Heart left ventricle (tissue), 16 donors: Measurements from ENCODE around the gene TLE4. TPM values are rescaled to one million over a fixed set of nuclear protein-coding genes. Genes with fewer than 3 reads are reported as not detected.

Source experiments
- ATAC-seq, 4 donors: fragments of 200-7000 bp; cut with Tn5 transposase; one replicate each; pipeline ENCODE4 v1.9.1; 2020 to 2022; ENCODE audit warnings: moderate library complexity in 4 of 4, mild to moderate bottlenecking in 3 of 4, moderate number of reproducible peaks in 1 of 4
- DNase-seq, 5 donors: peaks; one replicate each; pipeline ENCODE4 v3.0.0-alpha.2; 2020
- H3K27ac ChIP-seq, 12 donors: fragments of 200-600 bp; sonication (generic) in 4 of 12; one replicate each; pipeline versions ENCODE4 v1.5.0 to v1.8.0; 2016 to 2022; ENCODE audit warnings: mild to moderate bottlenecking in 2 of 12
- H3K27me3 ChIP-seq, 9 donors: fragments of 200-600 bp; sonication (generic) in 2 of 9; one replicate each; pipeline versions ENCODE4 v1.5.1 to v1.8.0; 2016 to 2022; ENCODE audit warnings: mild to moderate bottlenecking in 3 of 9
- H3K36me3 ChIP-seq, 9 donors: fragments of 200-600 bp; sonication (generic) in 2 of 9; one replicate each; pipeline versions ENCODE4 v1.5.0 to v1.8.0; 2018 to 2022; ENCODE audit warnings: mild to moderate bottlenecking in 2 of 9
- H3K4me1 ChIP-seq, 12 donors: fragments of 200-600 bp; sonication (generic) in 4 of 12; one replicate each; pipeline versions ENCODE4 v1.5.0 to v1.8.0; 2016 to 2022; ENCODE audit warnings: mild to moderate bottlenecking in 3 of 12
- H3K4me3 ChIP-seq, 12 donors: fragments of 200-600 bp; sonication (generic) in 4 of 12; one replicate each; pipeline versions ENCODE4 v1.5.0 to v1.8.0; 2017 to 2022; ENCODE audit warnings: mild to moderate bottlenecking in 9 of 12, moderate library complexity in 4 of 12
- H3K9me3 ChIP-seq, 12 donors: fragments of 200-600 bp; sonication (generic) in 4 of 12; one replicate each; pipeline versions ENCODE4 v1.5.0 to v1.8.0; 2016 to 2022; ENCODE audit warnings: mild to moderate bottlenecking in 1 of 12
- POLR2A ChIP-seq, 2 donors: fragments of 450-650 bp; IDR thresholded peaks; one replicate each; pipeline ENCODE4 v1.6.1; 2017; ENCODE audit warnings: antibody characterized with exemption in 2 of 2, mild to moderate bottlenecking in 2 of 2, moderate library complexity in 2 of 2
- WGBS, 4 donors: extraction: QIAGEN DNeasy Blood & Tissue Kit in 2 of 4; methylation state at CpG; one replicate each; pipeline versions ENCODE4 v1.1.5 to v1.1.7; 2013 to 2018; 5-methylcytosine and 5-hydroxymethylcytosine counted together
- intact Hi-C, 10 donors: fragments of 100-400 bp; cut with DNase I; formaldehyde crosslinking; loops; one replicate each; pipeline versions ENCODE4 v1.11.1 to v1.14.2; 2022
- polyA plus RNA-seq, 2 donors: library from polyadenylated mRNA; stranded (reverse); fragments of 200-250 nt; gene quantifications; one replicate each; pipeline ENCODE4 v1.2.3, GENCODE V29; 2013
- total RNA-seq, 9 donors: library from RNA; depleted of rRNA in 2 of 9; stranded (reverse); fragments of >200 nt in 2 of 9; fragmentation: NEBNext Ultra II Directional in 3 of 9; extraction: Animal tissue kit (Norgen Biotek cat#: 25700) in 3 of 9; gene quantifications; one replicate each; pipeline versions ENCODE4 v1.1.0 to v1.2.4, GENCODE V29; 2016 to 2023
- TF ChIP-seq, protein P1 (sequence below), 12 donors: fragments of 200-600 bp; sonication (generic) in 4 of 12; IDR thresholded peaks; one replicate each; pipeline versions ENCODE4 v1.5.0 to v1.8.0; 2018 to 2022; ENCODE audit warnings: antibody characterized with exemption in 12 of 12, mild to moderate bottlenecking in 5 of 12
- donor health status: ischemic (EF 13 %, LVEDD 7.1; RV severe dilation, severe dysfunction).
- donor health status: healthy with polysubstance abuse.
- donor health status: DM: no; HTN: yes; CAD: no.
- donor health status: DM: no; HTN: no; CAD: no.
- donor health status: ischemic (EF 25% LVEDD 6.9; RV normal size, moderate dysfunction).
- donor health status: ischemic (EF 25% LVEDD 5.7; RV mildly dilated, moderate dysfunction).
- donor health status: healthy.
- donor health status: DM: yes; HTN: yes; CAD: no.
- donor health status: ischemic (EF 35%, LVEDD 5.7; RV mildly dilated, moderate dysfunction).
- donor health status: nonischemic (EF 11% LVEDD 7.7; RV severe dilation, severe dysfunction).
- donor health status: DM: yes; HTN: yes; CAD: no.
- donor health status: PGD.
- donor health status: ischemic (EF 29% LVEDD 5.4; RV normal size, mild dysfunction).
- donor health status: nonischemic (EF 23%, LVEDD 6.1; RV moderate dilation, normal function).

Gene TLE4
- total and polyA plus RNA-seq, 11 donors: 3.7 to 23.9 (median 13.8) TPM

DNA sequence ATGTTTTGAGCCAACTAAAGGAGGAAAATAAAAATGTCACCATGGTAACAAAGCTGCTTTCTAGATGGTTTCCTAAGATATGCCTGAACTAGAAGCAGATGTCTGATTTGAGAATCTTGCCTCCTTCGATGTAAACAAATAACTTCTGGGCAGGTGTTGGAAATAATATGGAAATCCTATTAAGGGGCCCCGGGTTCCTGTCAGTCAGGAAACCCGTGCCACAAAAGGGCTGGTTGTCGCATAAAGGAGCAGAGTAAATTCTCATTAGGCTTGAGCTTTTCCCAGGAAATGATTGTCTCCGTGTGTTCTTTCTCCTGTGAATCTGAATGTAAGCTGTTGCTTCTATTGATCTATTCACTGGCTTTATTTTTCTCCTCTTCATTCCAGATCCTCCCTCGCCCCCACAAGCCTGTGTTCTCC lies 90.8 kb downstream of the TLE4 start:
- Histone ChIP-seq H3K4me3 (peak overlapping the region in 1 of 12 donors; percentile 20), H3K27me3 (no peaks in the 10 kb centered on the region), H3K27ac (peak overlapping the region in 4 of 12 donors; percentile 5 to 49 (median 25)), H3K36me3 (no peaks in the 10 kb centered on the region), H3K9me3 (no peaks in the 10 kb centered on the region), H3K4me1 (peaks cover 0 to 46% (median 17%) of the 10 kb centered on the region in 12 donors)
- TF ChIP-seq, protein P1, sequence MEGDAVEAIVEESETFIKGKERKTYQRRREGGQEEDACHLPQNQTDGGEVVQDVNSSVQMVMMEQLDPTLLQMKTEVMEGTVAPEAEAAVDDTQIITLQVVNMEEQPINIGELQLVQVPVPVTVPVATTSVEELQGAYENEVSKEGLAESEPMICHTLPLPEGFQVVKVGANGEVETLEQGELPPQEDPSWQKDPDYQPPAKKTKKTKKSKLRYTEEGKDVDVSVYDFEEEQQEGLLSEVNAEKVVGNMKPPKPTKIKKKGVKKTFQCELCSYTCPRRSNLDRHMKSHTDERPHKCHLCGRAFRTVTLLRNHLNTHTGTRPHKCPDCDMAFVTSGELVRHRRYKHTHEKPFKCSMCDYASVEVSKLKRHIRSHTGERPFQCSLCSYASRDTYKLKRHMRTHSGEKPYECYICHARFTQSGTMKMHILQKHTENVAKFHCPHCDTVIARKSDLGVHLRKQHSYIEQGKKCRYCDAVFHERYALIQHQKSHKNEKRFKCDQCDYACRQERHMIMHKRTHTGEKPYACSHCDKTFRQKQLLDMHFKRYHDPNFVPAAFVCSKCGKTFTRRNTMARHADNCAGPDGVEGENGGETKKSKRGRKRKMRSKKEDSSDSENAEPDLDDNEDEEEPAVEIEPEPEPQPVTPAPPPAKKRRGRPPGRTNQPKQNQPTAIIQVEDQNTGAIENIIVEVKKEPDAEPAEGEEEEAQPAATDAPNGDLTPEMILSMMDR (IDR thresholded peaks at IDR 0.05): no peak
- no peak for TF ChIP-seq POLR2A (IDR thresholded peaks at IDR 0.05)
- ATAC-seq (peak in 1 of 4 donors; percentile 47), DNase-seq (no peak)
- intact Hi-C loops: loop anchor here in 5 of 10 donors (5.0 to 10.0 kb wide), 3 partner anchors 85 to 90 kb away; partner anchors contain the start of gene TLE4 (in 4 of the 5)
- 33 to 51% (median 41%) methylated on average over 6 of the region's 6 CpGs for WGBS, 4 donors

DNA sequence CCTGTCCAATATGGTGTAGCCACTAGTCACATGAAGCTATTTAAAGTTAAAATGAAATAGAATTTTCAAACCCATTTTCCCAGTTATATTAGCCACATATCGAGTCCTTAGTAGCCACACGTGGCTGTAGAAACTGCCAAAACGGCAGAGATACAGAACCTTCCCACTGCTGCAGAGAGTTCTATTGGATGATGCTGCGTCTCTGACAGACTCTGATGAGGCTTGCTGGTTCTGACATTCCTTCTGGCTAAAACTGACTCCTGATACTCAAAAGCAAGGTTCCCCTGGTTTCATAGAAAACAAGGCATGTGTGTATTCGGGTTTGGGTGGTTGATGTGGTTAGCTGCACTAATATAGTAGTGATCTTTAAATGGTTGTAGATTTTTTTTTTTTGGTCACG lies 91.5 kb downstream of the TLE4 start:
- TF ChIP-seq, protein P1 (IDR thresholded peaks at IDR 0.05): no peak
- no peak for TF ChIP-seq POLR2A (IDR thresholded peaks at IDR 0.05)
- peaks cover 0 to 48% (median 21%) of the 10 kb centered on the region in 12 donors for H3K4me1 ChIP-seq
- H3K36me3 ChIP-seq: no peaks in the 10 kb centered on the region
- no peaks in the 10 kb centered on the region for H3K9me3 ChIP-seq
- H3K27me3 ChIP-seq: no peaks in the 10 kb centered on the region
- 47 to 71% (median 58%) methylated on average over 6 of the region's 6 CpGs for WGBS, 4 donors
- H3K4me3 ChIP-seq: no peak overlapping the region
- H3K27ac ChIP-seq: peak overlapping the region in 1 of 12 donors; percentile 5
- intact Hi-C loops: loop anchor here in 5 of 10 donors (5.0 to 10.0 kb wide), 3 partner anchors 86 to 91 kb away; partner anchors contain the start of gene TLE4 (in 4 of the 5)
- no peak for DNase-seq
- peak in 2 of 4 donors; percentile 31 to 46 for ATAC-seq

DNA sequence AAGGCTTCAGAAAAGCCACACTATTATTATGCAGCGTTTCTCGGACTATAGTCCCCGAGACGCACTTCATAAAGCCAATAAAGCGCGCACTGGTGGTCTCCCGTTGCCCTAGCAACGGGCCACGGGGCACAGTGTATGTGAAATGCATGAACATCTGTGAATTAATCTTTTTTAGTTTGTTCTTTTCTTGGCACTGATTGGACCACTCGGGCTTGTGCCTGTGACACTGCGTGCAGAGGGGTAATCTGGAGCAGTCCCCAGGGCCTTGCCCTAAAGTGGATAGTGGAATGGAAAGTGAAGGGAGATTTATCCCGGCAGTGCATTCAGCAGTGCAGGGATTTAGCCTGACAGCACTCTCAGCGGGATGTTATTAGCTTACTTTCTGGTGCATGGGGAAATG lies 92.1 kb downstream of the TLE4 start:
- TF ChIP-seq, protein P1 (IDR thresholded peaks at IDR 0.05): no peak
- no peak for TF ChIP-seq POLR2A (IDR thresholded peaks at IDR 0.05)
- Histone ChIP-seq H3K36me3 (no peaks in the 10 kb centered on the region), H3K27me3 (no peaks in the 10 kb centered on the region), H3K4me3 (no peak overlapping the region), H3K9me3 (no peaks in the 10 kb centered on the region), H3K4me1 (peaks cover 0 to 54% (median 27%) of the 10 kb centered on the region in 12 donors), H3K27ac (no peak overlapping the region)
- WGBS, 4 donors: 74 to 89% (median 78%) methylated on average over 13 of the region's 13 CpGs
- peak in 2 of 4 donors; percentile 41 to 48 for ATAC-seq
- intact Hi-C loops: loop anchor here in 5 of 10 donors (5.0 to 10.0 kb wide), 3 partner anchors 87 to 92 kb away; partner anchors contain the start of gene TLE4 (in 4 of the 5)
- no peak for DNase-seq

DNA sequence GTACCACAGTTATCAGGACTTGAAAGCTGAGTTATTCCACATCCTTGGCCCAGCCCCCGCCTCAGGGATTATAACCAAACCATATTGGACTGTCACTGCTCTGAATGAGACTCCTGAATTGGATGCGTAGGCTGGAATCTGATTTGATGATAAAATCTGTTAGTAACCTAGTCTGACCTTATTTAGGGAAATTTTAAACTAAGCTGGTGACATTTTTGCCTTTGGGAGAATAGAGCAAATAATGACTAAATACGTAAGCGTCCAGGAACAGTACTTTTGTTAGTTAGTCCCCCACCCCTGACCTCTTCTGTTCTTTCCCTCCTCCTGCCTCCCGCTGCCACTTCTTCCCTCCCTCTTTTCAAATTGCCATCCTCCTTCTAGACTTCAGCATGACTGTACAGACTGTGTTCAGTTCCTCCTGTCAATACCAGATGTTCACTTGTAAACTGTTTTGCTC lies 92.6 kb downstream of the TLE4 start:
- Histone ChIP-seq H3K9me3 (no peaks in the 10 kb centered on the region), H3K27ac (no peak overlapping the region), H3K4me3 (no peak overlapping the region), H3K4me1 (peaks cover 0 to 59% (median 29%) of the 10 kb centered on the region in 12 donors), H3K36me3 (no peaks in the 10 kb centered on the region), H3K27me3 (no peaks in the 10 kb centered on the region)
- 60 to 83% (median 76%) methylated on average over 5 of the region's 5 CpGs for WGBS, 4 donors
- ATAC-seq (peak in 2 of 4 donors; percentile 22 to 47), DNase-seq (no peak)
- intact Hi-C loops: loop anchor here in 5 of 10 donors (5.0 to 10.0 kb wide), 3 partner anchors 87 to 92 kb away; partner anchors contain the start of gene TLE4 (in 4 of the 5)
- TF ChIP-seq POLR2A (IDR thresholded peaks at IDR 0.05): no peak
- TF ChIP-seq, protein P1 (IDR thresholded peaks at IDR 0.05): no peak
